D341Med (cell line): ENCODE measurements around the gene PDE3B.

Source experiments
- DNase-seq: peaks from one replicate; pipeline ENCODE4 v3.0.0; 2012; ENCODE audit warnings: low spot score

The PDE3B gene

DNA sequence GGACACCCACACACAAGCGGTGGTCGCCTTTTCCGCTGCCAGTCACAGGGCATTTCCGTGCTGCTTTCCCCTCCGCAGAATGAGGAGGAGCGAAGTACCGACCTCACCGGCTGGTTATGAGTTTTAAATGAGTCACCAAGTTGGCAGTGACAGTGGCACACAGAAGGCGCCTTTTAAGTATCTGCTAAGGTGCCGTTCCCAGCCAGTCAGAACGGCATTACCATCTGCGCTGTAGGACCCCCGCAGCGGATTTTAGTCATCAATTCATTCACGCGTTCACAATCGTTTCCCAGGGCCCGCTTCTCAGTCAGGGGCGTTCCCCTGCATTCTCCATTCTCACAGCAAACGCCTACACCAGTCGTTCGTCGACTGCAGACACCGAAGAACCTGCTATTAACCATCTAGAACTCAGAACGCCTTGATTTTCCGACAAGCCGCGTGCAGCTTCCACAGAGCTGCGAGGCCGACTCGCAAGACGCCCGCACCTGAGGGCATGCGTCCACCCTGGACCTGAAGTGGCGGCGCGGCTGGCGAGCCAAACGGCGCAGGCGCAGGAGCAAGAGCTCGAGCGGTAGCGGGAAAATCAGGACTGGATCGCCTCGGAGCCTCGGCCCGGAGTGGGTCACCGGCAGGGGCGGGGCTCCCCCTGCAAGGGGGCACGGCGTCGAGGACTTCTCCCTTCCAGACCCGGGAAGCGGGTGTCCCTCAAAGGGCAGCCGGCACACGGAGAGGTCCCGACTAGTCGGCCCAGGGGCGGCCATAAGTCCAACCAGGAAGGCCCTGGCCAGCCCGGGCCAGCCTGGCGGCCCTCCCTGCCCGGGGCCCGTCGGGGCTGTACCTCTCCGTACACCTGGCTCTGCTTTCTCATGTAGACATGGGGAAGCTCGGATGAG, 247.8 kb downstream of the PDE3B start:
- peak; percentile 93 for DNase-seq

DNA sequence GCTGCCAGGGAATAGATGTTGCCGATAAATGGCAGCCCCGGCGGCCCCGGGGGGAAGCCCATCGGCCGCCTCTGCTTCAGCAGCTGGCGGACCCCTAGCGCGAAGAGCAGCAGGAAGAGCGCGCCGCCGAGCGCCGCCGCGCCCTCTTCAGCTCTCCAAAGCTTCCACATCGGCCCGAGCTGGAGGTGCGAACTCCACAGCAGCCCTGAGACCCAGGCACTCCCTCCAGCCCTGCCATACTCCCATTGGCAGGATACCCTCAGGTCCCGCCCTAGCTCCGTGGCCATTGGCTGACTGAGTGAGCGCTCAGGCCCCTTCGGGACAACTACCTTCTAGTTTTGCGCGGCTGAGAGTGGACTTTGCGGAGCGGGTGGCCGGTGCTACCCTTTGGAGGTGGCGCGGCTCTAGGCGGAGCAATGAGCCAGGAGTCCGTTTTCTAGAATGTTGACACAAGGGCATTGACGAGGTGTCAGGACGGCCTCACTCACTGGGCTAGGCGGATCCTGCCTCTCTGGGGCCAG, 248.5 kb downstream of the PDE3B start, which contains the start of gene CYP2R1:
Gene CYP2R1, minus strand, starts transcription at position 196 of the 521 bp plus-strand sequence. Its CDS starts 26 bp downstream, at position 170.
- peak; percentile 96 for DNase-seq

DNA sequence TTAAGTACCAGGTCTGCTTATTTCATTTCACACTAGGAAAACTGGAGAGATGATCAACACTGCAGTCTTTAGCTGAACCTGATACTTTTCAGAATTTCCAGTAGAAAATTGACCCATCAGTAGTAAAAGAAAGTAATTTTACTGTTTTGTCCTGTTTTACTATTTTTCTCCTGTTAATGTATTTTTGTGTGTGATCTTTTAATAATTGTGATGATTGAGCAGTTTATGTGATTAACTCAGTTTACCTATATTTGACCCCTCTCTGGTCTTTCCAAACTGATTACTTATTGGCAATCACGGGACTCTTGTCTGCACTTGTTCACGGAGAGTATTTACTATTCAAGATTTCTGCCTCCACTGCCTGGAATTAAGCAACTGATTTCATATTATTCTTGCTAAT, 249.0 kb downstream of the PDE3B start:
- no peak for DNase-seq

DNA sequence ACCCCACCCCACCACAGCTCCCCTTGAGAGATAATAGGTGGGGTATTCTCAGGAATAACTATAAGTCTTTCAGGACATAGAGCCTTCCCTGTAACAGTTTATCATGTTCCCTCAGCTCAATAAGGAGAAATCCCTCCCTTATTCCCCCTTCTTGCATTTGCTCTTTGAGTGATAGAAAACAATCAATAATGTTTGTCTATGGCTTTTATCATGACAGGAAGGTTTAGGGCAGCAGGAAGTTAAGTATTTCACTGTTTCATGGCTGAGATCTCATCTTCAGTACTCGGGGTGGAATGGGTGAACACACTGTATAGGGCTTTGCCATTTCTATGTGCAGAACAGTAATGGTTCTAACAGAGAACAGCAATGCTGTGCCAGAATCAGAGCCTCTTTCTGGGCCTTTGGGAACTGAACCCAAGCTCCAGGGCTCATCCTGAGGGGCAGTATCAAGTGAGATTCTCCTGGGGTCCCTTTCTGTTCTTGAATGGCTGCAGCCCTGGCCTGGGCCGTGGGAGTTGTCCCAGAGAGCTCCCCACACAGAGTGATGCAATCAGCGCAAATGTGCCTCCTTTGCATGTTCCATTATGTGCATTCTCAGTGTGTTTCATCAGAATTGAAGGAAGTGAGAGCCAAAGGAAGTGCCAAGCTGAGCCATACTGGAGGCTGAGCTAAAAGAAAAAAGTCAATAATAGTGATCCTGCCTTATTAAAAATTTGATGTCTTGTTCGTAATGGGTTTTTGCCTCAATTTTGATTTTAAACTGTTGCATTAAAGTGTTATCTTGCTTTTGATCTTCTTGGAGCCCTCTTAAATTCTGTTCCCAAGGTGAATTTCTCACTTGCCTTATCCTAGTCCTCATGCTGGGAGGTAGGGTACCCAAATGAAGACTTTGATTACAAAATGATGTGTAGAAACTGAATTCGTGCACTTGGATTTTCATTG, 251.3 kb downstream of the PDE3B start:
- DNase-seq, result no peak

DNA sequence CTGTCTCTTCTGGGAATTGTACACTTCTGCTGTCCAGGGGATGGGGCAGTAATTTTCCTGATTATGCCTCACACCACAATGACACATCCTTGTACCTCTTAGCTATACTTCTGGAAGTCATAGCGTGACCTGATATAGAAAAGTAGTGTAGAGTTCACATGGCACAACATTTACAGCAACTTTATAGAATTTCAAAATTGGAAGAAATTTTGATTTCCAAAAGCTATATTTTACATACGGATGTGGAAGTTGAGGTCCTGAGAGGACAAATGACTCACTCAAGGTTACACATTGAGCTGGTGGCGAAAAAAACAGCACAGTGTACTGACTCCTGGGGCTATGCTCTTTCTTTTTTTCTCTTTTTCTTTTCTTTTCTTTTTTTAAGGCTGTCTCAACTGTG, 254.8 kb downstream of the PDE3B start:
- no peak for DNase-seq

DNA sequence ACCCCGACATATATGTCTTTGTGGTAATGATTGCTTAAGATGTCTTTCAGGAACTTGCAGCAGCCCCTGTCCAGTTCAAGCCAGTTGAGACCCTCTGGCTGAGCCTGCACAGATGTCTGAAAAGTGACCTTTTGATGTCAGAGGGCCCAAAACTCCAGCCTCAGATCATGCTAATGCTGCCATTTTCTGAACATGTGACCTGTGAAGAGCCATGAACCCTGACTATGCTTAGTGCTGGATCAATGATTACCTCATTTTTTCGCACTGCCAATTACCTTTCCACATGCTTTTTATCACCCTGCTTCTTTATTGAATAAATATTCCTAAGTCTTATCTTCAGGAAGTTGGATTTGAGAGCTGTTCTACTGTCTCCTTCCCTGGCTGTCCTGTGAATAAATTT, 255.3 kb downstream of the PDE3B start:
- DNase-seq, result no peak

DNA sequence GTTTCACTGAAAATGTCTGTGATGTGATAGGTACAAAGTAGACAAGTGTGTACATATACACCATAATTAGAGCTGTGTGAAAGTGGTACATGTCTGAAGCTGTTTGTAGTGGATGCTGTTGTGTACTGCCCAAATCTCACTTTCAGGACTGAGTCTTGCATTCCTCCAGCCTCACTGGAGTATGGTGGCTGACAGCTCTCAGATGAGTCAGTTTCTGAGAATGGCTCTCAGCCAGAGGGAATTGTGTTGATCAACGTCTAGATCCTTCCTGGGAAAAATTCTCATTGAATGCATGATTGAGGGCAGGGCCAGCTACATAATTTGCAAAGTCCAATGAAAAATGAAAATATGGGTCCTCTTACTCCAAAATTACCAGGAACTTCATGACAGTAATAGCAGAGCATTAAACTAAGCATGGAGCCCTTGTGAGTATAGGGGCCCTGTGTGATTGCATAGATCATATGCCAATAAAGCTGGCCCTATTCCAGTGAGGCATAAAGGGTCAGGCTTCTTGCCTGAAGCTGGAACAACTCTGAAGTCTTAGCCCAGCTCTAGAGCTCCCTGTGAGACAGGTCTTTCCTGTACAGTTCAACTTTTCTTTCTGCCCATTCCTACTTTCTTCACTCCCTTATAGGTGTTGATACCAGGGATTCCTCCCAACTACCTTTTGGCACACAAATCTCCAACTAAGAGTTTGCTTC, 259.2 kb downstream of the PDE3B start:
- DNase-seq, result no peak

DNA sequence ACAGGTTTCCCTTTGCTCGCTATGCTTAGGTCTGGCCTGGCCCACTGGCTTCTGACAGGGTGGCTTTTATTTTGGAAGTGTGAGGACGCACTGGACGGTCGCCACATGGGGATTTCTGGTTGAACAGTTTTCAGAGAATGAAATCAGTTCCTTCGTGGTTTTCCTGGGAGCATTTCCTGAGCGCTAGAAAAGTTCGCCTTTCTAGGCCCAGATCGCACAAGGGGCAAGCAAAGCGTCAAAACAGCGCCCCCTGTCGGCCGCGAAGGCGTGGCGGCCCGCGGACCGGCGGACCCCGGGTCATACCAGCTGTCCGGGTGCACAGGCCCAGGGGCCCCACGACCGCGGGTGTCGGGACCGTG, 261.1 kb downstream of the PDE3B start:
- DNase-seq, result peak; percentile 73

DNA sequence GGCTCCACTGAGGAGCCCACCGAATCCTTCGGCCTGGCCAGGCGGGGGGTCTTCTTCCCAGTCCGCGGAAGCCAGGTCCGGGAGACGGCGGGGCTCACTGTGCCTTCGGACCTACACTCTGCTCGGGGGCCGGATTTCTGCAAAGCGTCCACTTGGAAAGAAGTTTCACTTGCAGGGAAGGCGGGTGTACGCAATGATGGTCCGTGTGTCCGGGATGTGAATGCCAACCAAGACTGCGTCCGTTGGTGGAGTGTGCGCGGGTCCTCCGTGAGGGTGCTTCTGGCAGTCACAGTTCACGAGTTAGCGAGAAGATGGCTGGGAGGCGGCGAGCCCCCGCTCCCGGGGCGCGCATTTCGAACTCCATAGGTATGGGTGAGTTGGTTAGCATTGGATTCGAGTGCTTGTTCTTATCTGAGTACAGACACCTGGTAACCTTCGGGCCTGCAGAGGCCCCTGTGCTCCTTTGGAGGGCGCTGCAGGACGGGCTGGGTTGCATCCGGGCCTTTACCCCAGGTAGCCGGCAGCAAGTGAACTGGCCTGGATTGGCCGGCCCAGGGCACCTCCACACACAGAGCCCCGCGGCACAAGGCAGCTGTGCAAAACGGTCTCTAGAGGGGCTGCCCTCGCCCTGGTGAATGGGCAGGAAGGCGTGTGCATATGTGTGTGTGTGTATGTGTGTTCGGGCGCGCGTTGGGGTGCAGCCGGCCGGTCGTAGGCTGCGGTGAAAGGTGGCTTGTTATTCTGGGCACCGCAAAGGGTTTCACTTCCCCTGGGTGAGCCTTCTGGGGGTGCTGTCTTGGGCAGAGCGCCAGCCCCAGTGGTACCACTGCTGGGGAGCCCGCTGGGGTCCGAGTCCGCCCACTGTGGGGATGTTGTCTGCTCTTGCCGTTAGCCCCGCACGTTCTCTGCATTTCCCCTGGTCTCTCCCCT, 261.8 kb downstream of the PDE3B start:
- no peak for DNase-seq

DNA sequence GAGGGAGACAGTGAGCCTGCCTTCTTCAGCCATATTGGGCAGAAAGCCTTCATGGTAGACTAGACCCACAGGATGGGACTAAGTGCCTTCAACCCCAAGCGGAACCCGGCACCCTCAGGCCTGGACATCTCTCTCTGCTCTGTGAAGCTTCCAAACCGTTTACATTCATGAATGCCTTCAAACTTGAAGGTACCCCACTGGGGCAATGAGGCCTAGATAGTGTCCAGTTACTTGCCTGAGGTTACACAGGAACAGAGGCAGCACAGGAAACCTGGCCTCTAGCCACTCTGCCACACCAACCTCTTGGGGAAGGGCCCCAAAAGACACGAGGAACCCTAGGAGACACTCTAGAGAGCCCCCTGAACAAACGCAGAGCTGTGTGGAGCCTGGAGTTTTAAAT, 263.0 kb downstream of the PDE3B start:
- DNase-seq, result no peak

DNA sequence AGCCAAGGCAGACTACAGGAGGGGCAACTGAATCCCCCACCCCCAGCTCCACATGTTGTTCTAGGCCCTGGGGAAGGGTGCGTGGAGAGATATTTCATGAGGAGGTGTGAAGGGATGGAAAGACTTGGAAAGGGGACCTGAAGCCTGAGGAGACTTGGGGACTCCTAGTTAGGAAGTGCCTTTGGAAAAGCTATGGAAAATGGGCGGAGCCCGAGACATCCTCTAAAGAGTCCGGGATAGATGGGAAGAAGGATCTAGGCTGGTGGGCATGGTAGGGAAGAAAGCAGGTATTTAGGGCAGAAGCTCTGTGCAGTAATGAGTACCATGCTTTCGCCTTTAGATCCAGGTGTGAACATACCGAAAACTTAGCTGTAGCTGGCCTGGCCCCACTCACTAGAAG, 263.4 kb downstream of the PDE3B start:
- DNase-seq, result no peak

DNA sequence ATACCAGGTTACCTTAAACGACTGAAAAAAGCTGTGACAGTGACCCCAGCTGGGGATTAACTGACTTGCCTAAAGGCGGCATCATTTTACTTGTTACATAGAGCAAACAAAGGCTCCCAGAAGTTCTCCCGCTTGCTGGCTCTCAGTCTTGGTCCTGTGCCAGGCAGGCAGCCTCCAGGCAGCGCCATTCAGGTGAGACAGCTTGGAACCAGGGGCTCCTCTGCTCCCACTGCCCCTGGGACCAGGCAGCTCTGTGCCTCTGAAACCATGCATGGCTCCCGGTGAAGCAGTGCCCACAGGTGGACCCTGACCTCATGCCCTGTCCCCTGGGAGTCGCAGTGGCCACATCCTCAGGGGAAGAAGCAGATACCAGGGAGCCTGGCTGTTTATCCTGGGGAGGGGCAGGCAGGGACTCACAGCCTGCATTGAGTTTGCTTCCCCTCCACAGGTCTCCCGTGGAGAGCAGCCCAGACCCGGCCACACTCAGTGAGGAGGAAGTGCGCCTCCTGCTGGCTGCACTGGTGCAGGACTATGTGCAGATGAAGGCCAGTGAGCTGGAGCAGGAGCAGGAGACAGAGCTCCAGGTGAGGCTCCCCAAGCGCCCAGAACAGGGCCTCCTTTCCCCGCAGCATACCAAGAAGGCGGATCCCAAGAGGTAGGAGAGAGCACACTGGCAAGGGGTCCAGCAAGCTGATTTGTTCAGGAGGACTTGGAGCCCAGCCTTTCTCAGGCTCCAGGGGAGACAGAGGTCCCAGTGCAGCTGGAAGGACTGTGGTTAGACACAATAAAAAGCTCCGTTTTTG, 264.0 kb downstream of the PDE3B start:
- peak; percentile 58 for DNase-seq

DNA sequence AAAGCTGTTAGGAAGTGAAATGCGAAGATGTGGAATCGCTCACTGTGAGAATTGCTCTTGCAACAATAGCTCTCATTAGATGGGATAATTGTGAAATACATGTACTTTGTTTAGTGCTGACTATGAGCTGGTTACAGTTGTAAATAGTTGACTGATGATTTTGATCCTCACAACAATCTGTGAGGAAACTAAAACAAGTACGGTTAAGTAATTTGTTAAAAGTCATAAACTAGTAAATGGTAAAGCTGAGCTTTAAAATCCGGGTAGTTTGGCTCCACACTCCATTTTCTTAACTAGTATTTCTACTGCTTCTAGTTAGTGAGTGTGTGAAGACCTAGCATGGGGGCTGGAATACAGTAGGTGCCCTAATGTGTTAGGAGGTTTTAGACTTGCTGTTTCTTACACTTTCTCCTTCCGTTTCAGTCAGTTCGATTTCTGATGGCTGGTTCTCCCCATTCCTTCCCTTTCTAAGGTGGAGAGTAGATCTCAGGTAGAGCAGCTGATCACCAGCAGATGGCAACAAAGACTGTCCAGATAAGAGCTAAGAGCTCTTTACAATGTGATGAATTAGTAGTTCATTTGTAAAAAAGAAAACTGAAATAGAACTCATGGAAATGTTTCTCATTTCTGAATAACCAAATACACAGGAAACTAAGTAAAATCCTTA, 264.7 kb downstream of the PDE3B start:
- DNase-seq, result peak; percentile 44

DNA sequence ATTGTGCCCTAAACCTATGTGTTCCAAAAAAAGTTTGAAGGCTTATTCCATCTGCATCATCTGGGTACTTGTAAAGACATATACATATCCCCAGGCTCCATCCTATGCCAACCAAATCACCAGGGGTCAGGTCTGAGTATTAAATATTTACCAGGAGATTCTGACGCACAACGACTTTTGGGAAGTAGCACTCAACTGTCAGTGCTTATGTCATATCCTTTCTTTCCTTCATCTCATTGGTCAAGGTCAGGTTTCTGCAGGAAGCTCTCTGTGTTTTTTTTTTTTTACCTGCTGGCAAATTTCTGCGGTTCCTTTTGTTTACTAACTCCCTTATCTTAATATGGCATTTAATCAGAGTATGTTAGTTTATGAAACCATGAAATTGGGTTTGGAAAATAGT, 270.9 kb downstream of the PDE3B start:
- DNase-seq, result no peak

DNA sequence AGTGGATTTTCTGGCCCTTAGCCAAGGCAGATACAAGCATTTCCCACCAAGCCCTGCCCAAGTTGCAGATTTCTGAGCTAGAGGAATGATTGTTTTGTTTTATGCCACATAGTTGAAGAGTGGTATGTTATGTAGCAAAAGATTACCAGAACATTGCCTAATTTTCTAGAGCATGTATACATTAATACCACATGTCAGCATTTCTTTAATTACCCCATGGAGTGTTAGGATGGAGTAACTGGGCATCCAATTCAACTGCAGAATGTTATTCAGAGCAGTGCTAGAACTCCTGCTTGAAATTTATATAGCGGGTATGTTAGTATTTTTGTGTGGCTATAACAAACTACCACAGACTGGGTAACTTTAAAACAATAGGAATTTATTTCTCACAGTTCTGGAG, 272.8 kb downstream of the PDE3B start:
- DNase-seq, result no peak
